GM12878 (cell line): Measurements from ENCODE around the gene GAS2L1. TPM values are rescaled to one million over a fixed set of nuclear protein-coding genes. Genes with fewer than 3 reads are reported as not detected.
A peak's percentile ranks its signal among the peaks of the same experiment; 100 is the strongest.

ENCODE experiments used
- ATAC-seq: fragments of 200-7000 bp; cut with Tn5 transposase; 3 replicates; pipeline ENCODE4 v1.9.1; 2020; ENCODE audit warnings: mild to moderate bottlenecking, moderate library complexity
- BruUV-seq: library from RNA; stranded (reverse); fragments of 400-500 nt; replicated peaks from 2 replicates; lab custom pipeline; 2021; lab: Mats Ljungman, UMichigan
- CTCF ChIA-PET: fragments of 300-600 bp; sonication (Branson Sonifier 250); formaldehyde crosslinking; extraction: SDS; loops from one replicate; lab custom pipeline; 2021; ENCODE audit warnings: inconsistent platforms; lab: Yijun Ruan, JAX
- POLR2A ChIA-PET: fragments of 350-600 bp; formaldehyde crosslinking; extraction: SDS; loops from one replicate; lab custom pipeline; 2021; ENCODE audit warnings: inconsistent platforms; lab: Charles Lee
- RAD21 ChIA-PET: fragments of 300-600 bp; sonication (Branson Sonifier 250); formaldehyde crosslinking; loops from one replicate; lab custom pipeline; 2023; ENCODE audit warnings: antibody characterized with exemption; ENCODE audit not compliant: unreplicated experiment; lab: Charles Lee
- SMC1A ChIA-PET: fragments of 300-600 bp; sonication (Branson Sonifier 250); formaldehyde crosslinking; loops from one replicate; lab custom pipeline; 2023; ENCODE audit not compliant: unreplicated experiment, uncharacterized antibody; lab: Charles Lee
- DNase-seq: peaks from one replicate; pipeline ENCODE4 v3.0.0-alpha.2; 2011; ENCODE audit warnings: low read depth, low spot score
- FAIRE-seq: peaks from 3 replicates; lab custom pipeline; 2011; peaks lifted over from hg19 to GRCh38; lab: Jason Lieb, UNC
- H2AFZ ChIP-seq: 2 replicates; pipeline ENCODE4 v1.6.0; 2011; ENCODE audit warnings: low read depth, low read length, control low read depth; ENCODE audit not compliant: control insufficient read depth
- H3K27ac ChIP-seq: 2 replicates; pipeline ENCODE4 v1.5.1; 2011; ENCODE audit warnings: control low read depth; ENCODE audit not compliant: control insufficient read depth, insufficient read depth
- H3K27me3 ChIP-seq, 2 experiments: replicated peaks in 1 of 2; 2 replicates each; pipeline versions ENCODE4 v1.6.0 to v1.6.1; 2011; ENCODE audit warnings: low read length in 1 of 2; ENCODE audit not compliant: control insufficient read depth in 2 of 2, insufficient read depth in 2 of 2
- H3K36me3 ChIP-seq, 2 experiments: 2 replicates each; pipeline ENCODE4 v1.5.1; 2011; ENCODE audit warnings: low read length in 1 of 2; ENCODE audit not compliant: control insufficient read depth in 2 of 2, insufficient read depth in 2 of 2
- H3K4me1 ChIP-seq: 2 replicates; pipeline ENCODE4 v1.6.1; 2011; ENCODE audit warnings: mild to moderate bottlenecking, low read length, moderate library complexity, mixed read lengths; ENCODE audit not compliant: control insufficient read depth, insufficient read depth
- H3K4me2 ChIP-seq: 2 replicates; pipeline ENCODE4 v1.6.0; 2011; ENCODE audit warnings: control low read depth; ENCODE audit not compliant: control insufficient read depth, insufficient read depth
- H3K4me3 ChIP-seq: fragments of 200-600 bp; sonication (generic); 2 replicates; pipeline ENCODE4 v1.5.1; 2016
- H3K79me2 ChIP-seq: 2 replicates; pipeline ENCODE4 v1.6.0; 2011; ENCODE audit warnings: low read length; ENCODE audit not compliant: control insufficient read depth, insufficient read depth
- H3K9ac ChIP-seq: 2 replicates; pipeline ENCODE4 v1.8.0; 2011; ENCODE audit warnings: low read length, control low read depth, mixed read lengths; ENCODE audit not compliant: control insufficient read depth, insufficient read depth
- H3K9me3 ChIP-seq: replicated peaks from 3 replicates; pipeline ENCODE4 v1.5.1; 2011; ENCODE audit warnings: mild to moderate bottlenecking, low read length; ENCODE audit not compliant: control insufficient read depth, insufficient read depth
- H4K20me1 ChIP-seq: 2 replicates; pipeline ENCODE4 v1.6.0; 2011; ENCODE audit not compliant: control insufficient read depth, insufficient read depth
- CEBPB ChIP-seq, 2 experiments: fragments of 150-350 bp in 1 of 2; IDR thresholded peaks; 2 replicates each; pipeline ENCODE4 v1.6.1; 2012 to 2014; ENCODE audit warnings: low read depth in 2 of 2, low read length in 2 of 2, borderline replicate concordance in 1 of 2, inconsistent platforms in 1 of 2
- CREB1 ChIP-seq: IDR thresholded peaks from 2 replicates; pipeline ENCODE4 v1.6.1; 2012; ENCODE audit warnings: low read depth, mild to moderate bottlenecking, inconsistent platforms
- MEF2B ChIP-seq: fragments of 450-650 bp; IDR thresholded peaks from 2 replicates; pipeline ENCODE4 v1.6.1; 2018; ENCODE audit warnings: mild to moderate bottlenecking, moderate library complexity; ENCODE audit not compliant: partially characterized antibody, poor library complexity, severe bottlenecking
- NFIC ChIP-seq: IDR thresholded peaks from 2 replicates; pipeline ENCODE4 v1.6.1; 2012; ENCODE audit warnings: low read depth, mild to moderate bottlenecking, inconsistent platforms, low read length, moderate library complexity
- NFXL1 ChIP-seq: fragments of 450-650 bp; IDR thresholded peaks from 2 replicates; pipeline ENCODE4 v1.6.1; 2017; ENCODE audit warnings: antibody characterized with exemption, mild to moderate bottlenecking, borderline replicate concordance
- SIX5 ChIP-seq: IDR thresholded peaks from 2 replicates; pipeline ENCODE4 v1.6.1; 2011; ENCODE audit warnings: mild to moderate bottlenecking, low read depth, low read length, moderate library complexity; ENCODE audit not compliant: severe bottlenecking
- STAT1 ChIP-seq: fragments of 450-650 bp; conservative IDR thresholded peaks from 2 replicates; pipeline ENCODE4 v1.6.1; 2014; ENCODE audit warnings: antibody characterized with exemption, mild to moderate bottlenecking
- WGBS: methylation state at CpG from one replicate; pipeline ENCODE4 v1.1.6; 2016; ENCODE audit warnings: low lambda C conversion rate; ENCODE audit not compliant: insufficient replicate concordance, insufficient coverage; ENCODE audit errors: missing lambda C conversion rate; 5-methylcytosine and 5-hydroxymethylcytosine counted together
- in situ Hi-C: fragments of 300-500 bp; cut with MboI; formaldehyde crosslinking; loops from 9 replicates; pipeline ENCODE4 v1.14.3; 2018; ENCODE audit warnings: mixed read lengths
- intact Hi-C: fragments of 100-400 bp; cut with micrococcal nuclease; formaldehyde crosslinking; loops from one replicate; pipeline ENCODE4 v1.14.2; 2022; ENCODE audit not compliant: unreplicated experiment
- polyA plus RNA-seq, 11 experiments: library from polyadenylated mRNA; depleted of rRNA in 4 of 11; unstranded in 6 of 11; stranded (reverse) in 5 of 11; fragments of >200 nt; fragmentation: Nextera tagmentation in 4 of 11; fragmentation: Illumina TruSeq in 1 of 11; extraction: Ambion mirVana in 4 of 11; extraction: Trizol in 1 of 11; gene quantifications; 1 replicate in 1 of 11; 2 replicates in 10 of 11; pipeline versions ENCODE4 v1.2.1 to v1.2.3, GENCODE V29; 2011 to 2016; ENCODE audit warnings: inconsistent platforms in 2 of 11, missing spikeins in 2 of 11, low read depth in 1 of 11
- total RNA-seq, 4 experiments: library from RNA; depleted of rRNA in 3 of 4; stranded (reverse); fragments of >200 nt in 3 of 4; fragmentation: Illumina TruSeq in 1 of 4; extraction: Trizol in 1 of 4; gene quantifications; 2 replicates each; pipeline versions ENCODE4 v1.2.1 to v1.2.3, GENCODE V29; 2013 to 2021
- TF ChIP-seq, protein P1 (sequence below): IDR thresholded peaks from 2 replicates; pipeline ENCODE4 v1.6.1; 2011; ENCODE audit warnings: low read depth, mild to moderate bottlenecking, low read length, moderate library complexity, borderline replicate concordance; ENCODE audit errors: extremely low read depth
- TF ChIP-seq, protein P2 (sequence below), 3 experiments: IDR thresholded peaks in 2 of 3; conservative IDR thresholded peaks in 1 of 3; 2 replicates each; pipeline ENCODE4 v1.5.1; 2011; ENCODE audit warnings: low read depth in 3 of 3, low read length in 3 of 3, mild to moderate bottlenecking in 3 of 3, control low read depth in 2 of 3, moderate library complexity in 2 of 3, inconsistent platforms in 1 of 3, mixed read lengths in 1 of 3; ENCODE audit not compliant: control insufficient read depth in 2 of 3, insufficient read depth in 1 of 3; ENCODE audit errors: extremely low read depth in 1 of 3
- TF ChIP-seq, protein P3 (sequence below): IDR thresholded peaks from 2 replicates; pipeline ENCODE4 v1.6.1; 2012; ENCODE audit warnings: low read depth, low read length, improper control_type of control experiment

The GAS2L1 gene
- total and polyA plus RNA-seq, 10 of the 15 experiments (the other 5 are each of a cell fraction or from before 2014, with no cell fraction given), result 0.03 to 0.13 TPM; not detected in 8

DNA sequence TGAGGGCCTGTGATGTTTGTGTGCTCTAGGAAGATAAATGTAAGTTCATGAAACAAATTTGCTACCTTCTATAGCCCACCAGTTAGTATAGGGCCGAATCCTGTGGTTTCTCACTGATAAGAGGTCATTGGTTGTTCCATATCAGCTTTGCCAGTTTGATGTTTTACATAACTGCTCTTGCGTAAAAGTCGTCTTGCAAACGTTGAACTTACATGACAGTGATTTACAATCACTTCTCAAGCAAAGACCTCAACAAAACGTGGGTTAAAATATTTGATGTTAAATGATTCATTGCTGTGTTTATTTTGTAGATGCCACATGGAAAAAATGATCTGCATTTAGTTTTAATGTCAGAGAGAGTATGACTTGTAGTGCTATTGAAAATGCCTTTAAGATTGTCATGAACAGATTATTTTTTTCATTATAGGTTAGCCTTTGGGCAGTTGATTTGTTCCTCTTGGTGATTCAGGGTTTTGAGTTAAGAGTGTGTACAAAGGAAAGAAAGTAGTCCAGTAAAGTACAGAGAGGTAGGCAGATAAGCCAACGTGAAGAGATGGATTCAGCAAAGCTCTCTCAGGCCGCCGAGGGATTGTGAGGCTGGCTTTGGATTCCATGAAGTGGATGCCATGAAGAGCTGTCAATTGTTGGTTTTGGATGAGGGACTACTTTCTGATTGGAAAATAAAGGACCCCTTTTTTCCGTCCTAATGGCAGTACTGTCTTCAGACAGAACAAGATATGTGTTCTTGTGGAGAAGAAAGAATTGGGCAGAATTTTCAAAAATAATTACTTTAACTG, 35.8 kb upstream of the GAS2L1 start:
- RAD21 ChIA-PET, result interaction anchor here (1.1 kb wide), 1 partner anchor 115 kb away, joined by 3 read pairs; no protein-coding TSS in a partner anchor
- Histone ChIP-seq H3K79me2 (peaks cover 100% of the 10 kb centered on the region), H3K27me3 (no peaks in the 10 kb centered on the region), H2AFZ (no peak overlapping the region), H3K9ac (peak overlapping the region; percentile 99), H3K4me1 (peaks cover 7% of the 10 kb centered on the region), H3K4me3 (peak overlapping the region; percentile 96), H3K36me3 (peaks cover 5 to 42% of the 10 kb centered on the region in 2 experiments), H3K4me2 (peak overlapping the region; percentile 60), H3K9me3 (no peaks in the 10 kb centered on the region), H4K20me1 (peaks cover 22% of the 10 kb centered on the region), H3K27ac (0 out of 2 replicates have a peak overlapping the region, but pooled peaks have one; percentile 1)
- DNase-seq (no peak), ATAC-seq (no peak), FAIRE-seq (no peak)
- SMC1A ChIA-PET, result interaction anchor here (1.1 to 1.7 kb wide), 5 partner anchors 8 to 66 kb away, joined by 3 to 8 read pairs (median 3); no protein-coding TSS in a partner anchor
- 15% methylated on average over 9 of the region's 9 CpGs for WGBS
- BruUV-seq, result no TSS peak
- TF ChIP-seq MEF2B, result no peak
- 0 out of 2 replicates have a peak, but pooled peaks have one; percentile 22 for TF ChIP-seq CREB1
- intact Hi-C loops (no loop called here), in situ Hi-C loops (no loop called here)
- CTCF ChIA-PET, result interaction anchor here (0.6 to 2.5 kb wide), 4 partner anchors 9 to 1680 kb away, joined by 3 to 6 read pairs (median 4); no protein-coding TSS in a partner anchor
- POLR2A ChIA-PET, result interaction anchor here (0.7 to 1.2 kb wide), 5 partner anchors 9 to 25 kb away, joined by 3 to 5 read pairs (median 4); no protein-coding TSS in a partner anchor

DNA sequence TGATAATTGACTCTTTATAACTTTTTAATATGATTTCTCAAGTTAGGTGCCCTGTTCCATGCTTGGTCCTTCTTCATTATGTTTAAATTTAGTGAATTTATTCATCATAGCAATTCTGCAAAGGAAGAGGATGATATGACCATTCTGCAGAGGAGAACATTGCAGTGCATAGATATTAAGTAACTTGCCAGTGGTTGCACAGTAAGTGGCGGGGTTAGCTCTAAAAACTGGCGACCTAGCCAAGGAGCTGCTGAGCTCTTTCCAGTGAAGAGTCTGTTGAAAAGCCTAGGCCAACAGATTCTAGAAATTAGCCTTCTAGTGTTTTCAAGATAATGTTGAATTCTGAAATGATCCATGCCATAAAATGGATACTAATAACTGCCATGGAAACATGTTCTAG, 33.8 kb upstream of the GAS2L1 start:
- DNase-seq, result no peak
- intact Hi-C loops, result no loop called here
- no TSS peak for BruUV-seq
- Histone ChIP-seq H3K9me3 (no peaks in the 10 kb centered on the region), H3K4me1 (peaks cover 8% of the 10 kb centered on the region), H3K4me3 (peak overlapping the region; percentile 22), H3K9ac (peak overlapping the region; percentile 5; the same call in 1 of the 2 replicates), H3K27me3 (no peaks in the 10 kb centered on the region), H3K36me3 (peaks cover 11 to 51% of the 10 kb centered on the region in 2 experiments), H3K79me2 (peaks cover 99% of the 10 kb centered on the region), H3K4me2 (peak overlapping the region; percentile 38), H3K27ac (no peak overlapping the region), H4K20me1 (peaks cover 22% of the 10 kb centered on the region), H2AFZ (no peak overlapping the region)
- ATAC-seq, result no peak
- POLR2A ChIA-PET, result interaction anchor here (0.6 kb wide), 2 partner anchors 10 to 72 kb away, joined by 3 to 5 read pairs; no protein-coding TSS in a partner anchor
- SMC1A ChIA-PET, result interaction anchor here (0.6 to 1.4 kb wide), 2 partner anchors 27 to 111 kb away, joined by 3 to 4 read pairs; no protein-coding TSS in a partner anchor
- FAIRE-seq, result no peak
- 97% methylated on average over 2 of the region's 2 CpGs for WGBS
- CTCF ChIA-PET, result interaction anchor here (0.9 to 1.9 kb wide), 4 partner anchors 10 to 68 kb away, joined by 3 to 5 read pairs (median 4); no protein-coding TSS in a partner anchor
- in situ Hi-C loops, result no loop called here
- RAD21 ChIA-PET, result interaction anchor here (0.6 kb wide), 1 partner anchor 1037 kb away, joined by 3 read pairs; no protein-coding TSS in a partner anchor
- no peak for TF ChIP-seq SIX5
- TF ChIP-seq, protein P1, sequence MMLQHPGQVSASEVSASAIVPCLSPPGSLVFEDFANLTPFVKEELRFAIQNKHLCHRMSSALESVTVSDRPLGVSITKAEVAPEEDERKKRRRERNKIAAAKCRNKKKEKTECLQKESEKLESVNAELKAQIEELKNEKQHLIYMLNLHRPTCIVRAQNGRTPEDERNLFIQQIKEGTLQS, result no peak
- TF ChIP-seq, protein P2, sequence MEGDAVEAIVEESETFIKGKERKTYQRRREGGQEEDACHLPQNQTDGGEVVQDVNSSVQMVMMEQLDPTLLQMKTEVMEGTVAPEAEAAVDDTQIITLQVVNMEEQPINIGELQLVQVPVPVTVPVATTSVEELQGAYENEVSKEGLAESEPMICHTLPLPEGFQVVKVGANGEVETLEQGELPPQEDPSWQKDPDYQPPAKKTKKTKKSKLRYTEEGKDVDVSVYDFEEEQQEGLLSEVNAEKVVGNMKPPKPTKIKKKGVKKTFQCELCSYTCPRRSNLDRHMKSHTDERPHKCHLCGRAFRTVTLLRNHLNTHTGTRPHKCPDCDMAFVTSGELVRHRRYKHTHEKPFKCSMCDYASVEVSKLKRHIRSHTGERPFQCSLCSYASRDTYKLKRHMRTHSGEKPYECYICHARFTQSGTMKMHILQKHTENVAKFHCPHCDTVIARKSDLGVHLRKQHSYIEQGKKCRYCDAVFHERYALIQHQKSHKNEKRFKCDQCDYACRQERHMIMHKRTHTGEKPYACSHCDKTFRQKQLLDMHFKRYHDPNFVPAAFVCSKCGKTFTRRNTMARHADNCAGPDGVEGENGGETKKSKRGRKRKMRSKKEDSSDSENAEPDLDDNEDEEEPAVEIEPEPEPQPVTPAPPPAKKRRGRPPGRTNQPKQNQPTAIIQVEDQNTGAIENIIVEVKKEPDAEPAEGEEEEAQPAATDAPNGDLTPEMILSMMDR (IDR thresholded peaks at IDR 0.05 in 2 of 3, conservative IDR thresholded peaks at IDR 0.05 in 1 of 3; ENCODE audit: control insufficient read depth in 2 of 3, extremely low read depth in 1 of 3, insufficient read depth in 1 of 3, low read depth in 3 of 3, low read length in 3 of 3), result no peak
- no peak for TF ChIP-seq NFIC
- TF ChIP-seq CEBPB (IDR thresholded peaks at IDR 0.05; ENCODE audit: borderline replicate concordance in 1 of 2, low read depth in 2 of 2, low read length in 2 of 2), result no peak
- no peak for TF ChIP-seq NFXL1
- no peak for TF ChIP-seq STAT1
- TF ChIP-seq, protein P3, sequence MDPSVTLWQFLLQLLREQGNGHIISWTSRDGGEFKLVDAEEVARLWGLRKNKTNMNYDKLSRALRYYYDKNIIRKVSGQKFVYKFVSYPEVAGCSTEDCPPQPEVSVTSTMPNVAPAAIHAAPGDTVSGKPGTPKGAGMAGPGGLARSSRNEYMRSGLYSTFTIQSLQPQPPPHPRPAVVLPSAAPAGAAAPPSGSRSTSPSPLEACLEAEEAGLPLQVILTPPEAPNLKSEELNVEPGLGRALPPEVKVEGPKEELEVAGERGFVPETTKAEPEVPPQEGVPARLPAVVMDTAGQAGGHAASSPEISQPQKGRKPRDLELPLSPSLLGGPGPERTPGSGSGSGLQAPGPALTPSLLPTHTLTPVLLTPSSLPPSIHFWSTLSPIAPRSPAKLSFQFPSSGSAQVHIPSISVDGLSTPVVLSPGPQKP, result no peak
